ENCODE measurements around the gene EN1.

DNA sequence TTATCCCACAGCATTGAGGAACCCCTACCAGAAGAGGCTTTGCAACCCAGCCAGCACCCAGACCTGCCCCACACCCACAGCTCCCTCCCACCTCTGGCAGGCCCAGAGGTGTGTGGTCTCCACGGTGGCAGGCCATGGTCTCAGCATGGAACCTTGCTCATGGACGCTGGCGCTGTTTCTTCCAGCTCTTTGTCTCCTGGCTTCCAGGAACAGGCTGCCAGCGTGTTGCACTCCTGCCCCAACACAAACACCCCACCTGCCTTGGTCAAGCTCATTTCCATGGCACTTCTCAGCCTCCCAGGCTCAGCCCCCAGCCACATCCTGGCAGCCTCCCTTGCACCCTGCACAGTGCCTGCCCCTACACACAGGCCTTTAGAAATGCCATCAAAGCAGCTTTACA lies 31.7 kb downstream of the EN1 start:
- TF ChIP-seq, protein P1, sequence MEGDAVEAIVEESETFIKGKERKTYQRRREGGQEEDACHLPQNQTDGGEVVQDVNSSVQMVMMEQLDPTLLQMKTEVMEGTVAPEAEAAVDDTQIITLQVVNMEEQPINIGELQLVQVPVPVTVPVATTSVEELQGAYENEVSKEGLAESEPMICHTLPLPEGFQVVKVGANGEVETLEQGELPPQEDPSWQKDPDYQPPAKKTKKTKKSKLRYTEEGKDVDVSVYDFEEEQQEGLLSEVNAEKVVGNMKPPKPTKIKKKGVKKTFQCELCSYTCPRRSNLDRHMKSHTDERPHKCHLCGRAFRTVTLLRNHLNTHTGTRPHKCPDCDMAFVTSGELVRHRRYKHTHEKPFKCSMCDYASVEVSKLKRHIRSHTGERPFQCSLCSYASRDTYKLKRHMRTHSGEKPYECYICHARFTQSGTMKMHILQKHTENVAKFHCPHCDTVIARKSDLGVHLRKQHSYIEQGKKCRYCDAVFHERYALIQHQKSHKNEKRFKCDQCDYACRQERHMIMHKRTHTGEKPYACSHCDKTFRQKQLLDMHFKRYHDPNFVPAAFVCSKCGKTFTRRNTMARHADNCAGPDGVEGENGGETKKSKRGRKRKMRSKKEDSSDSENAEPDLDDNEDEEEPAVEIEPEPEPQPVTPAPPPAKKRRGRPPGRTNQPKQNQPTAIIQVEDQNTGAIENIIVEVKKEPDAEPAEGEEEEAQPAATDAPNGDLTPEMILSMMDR (IDR thresholded peaks at IDR 0.05) = no peak
- no peak for TF ChIP-seq POLR2A (IDR thresholded peaks at IDR 0.05)
